CD4-positive, alpha-beta T cell treated with Interleukin-12 subunit alpha and Interleukin-12 subunit beta, for 1 hour (primary cell): Measurements from ENCODE around the gene RASSF8.
"Not testable (repeated sequence)": the region's sequence is repeated elsewhere in the genome, so short reads cannot be mapped to it uniquely, and the experiment has no call there.

Source experiments
- DNase-seq: peaks from one replicate; pipeline ENCODE4 v3.0.0-alpha.2; 2020

Gene RASSF8

DNA sequence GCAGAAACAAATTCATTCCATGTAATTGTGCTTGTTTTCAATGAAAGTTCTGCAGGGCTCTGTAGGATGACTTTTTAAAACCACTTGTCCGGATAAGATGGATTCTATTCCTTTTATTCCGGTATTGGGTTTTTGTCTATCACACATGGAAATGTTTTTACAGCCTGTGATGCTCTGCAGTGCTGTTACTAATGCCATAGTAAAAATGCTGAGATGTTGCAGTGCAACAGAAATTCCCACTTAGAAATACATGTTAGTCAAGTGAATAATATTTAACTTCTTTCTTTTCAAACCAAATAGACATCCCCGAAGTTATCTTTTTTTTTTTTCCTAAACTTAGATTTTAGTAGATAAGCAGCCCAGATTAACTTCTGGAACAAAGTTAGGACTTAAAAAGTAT lies 71.9 kb downstream of the RASSF8 start:
- no peak for DNase-seq

DNA sequence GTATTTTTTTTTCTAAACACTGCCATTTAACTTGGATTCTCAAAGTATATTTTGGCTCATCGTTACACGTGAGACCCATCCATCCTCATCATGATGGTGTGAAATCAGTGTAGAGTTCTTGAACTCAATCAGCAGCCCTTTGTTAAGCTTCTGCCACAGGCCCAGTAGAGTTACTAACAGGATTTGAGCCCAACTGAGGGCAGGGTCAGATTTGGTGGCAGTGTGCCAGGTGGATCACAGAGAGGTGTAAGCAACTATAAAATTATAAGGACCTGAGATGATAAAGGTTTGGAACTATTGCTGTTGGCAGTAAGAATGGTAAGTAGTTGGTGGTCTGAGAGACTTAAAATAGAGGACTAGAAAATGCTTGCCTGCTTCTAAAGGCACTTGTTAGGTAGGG lies 72.8 kb downstream of the RASSF8 start:
- DNase-seq = no peak

DNA sequence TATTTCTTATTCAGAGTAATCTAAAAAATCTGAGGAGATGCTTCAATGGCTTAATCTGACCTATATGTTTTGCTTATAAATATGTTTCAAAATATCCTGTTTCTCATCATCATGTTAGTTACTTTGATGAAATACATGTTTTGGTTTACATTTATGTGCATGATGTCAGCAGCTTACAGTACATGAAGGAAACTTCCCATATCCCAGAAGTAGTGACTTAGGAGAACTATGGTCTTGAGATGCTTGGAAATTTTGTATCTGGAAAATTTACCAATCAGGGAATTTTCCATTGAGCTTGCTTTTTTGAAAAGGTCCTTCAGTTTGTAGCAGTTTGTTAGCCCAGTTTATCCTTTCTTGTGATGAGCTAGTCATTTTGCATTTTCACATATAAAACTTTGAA lies 73.3 kb downstream of the RASSF8 start:
- no peak for DNase-seq

DNA sequence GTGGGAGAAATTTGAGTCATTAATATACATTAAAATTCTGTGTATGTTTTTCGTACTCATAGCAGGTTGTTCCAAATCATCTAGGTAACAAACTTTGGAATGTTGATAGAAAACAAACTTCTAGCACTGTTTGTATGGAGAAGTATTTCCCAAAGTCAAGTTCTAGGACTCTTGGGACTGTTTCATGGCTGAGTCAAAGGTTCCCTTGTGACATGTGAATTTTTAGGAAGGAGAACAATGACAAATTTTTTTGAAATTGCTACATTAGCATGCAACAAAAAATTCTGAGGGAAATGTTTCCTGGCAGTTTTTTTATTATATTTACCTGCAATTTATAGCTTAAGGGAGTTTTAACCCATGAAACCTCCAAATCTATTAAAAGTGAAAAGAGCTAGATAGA lies 73.8 kb downstream of the RASSF8 start:
- no peak for DNase-seq

DNA sequence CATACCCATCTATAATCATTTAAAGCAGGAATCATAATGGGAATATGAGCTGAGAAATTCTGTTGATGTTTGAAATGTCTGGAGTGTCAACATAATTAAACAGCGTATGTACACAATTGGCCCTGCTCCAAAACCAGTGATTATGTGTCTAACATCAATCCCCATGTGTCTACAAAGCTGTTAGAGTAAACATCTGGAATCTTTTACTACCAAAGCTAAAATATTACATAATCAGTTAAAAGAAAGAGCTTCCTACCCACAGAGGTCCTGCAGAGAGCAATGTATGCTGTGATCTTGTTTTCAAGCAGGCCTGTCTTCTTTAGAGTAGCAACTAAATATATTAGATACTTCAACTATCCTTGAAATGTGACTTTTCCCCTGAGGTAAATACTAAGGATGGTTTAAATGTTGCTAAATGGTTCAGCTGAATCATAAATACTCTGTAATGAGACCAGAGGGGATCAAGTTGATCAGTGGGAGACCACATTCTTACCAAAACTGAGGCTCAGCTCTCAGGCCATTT lies 74.3 kb downstream of the RASSF8 start:
- no peak for DNase-seq

DNA sequence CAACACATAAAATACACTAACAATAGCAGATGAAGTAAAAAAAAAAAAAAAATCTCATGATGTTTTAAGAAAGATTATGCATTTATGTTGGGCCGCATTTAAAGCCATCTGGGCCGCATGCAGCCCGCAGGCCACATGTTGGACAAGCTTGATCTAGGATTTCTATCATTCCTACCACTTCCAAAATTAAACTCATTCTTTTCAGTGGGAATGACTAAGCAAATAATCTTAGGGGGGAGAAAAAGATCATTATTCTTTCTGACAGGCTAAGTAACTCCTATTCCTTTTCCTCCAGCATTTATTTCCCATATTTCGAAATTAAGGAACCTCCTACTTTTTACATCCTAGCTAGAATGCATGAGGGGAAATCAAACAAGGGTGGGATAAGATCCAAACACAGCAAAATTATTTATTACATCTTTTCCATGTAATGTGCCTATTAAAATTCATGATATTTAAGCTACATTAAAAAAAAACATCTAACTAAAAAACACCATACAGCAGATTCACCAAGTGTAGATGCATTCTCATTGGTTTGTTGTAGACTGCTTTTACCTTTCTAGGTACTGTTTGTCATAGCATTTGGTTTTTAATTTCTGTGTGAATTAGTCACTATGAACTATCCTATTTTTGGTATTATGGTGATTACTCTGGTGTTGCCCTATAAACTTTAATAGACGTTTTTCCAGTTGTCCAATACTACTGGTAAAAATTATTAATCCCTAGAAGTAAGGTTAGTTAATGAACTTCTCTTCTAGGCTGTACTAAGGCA lies 76.1 kb downstream of the RASSF8 start:
- no peak for DNase-seq

DNA sequence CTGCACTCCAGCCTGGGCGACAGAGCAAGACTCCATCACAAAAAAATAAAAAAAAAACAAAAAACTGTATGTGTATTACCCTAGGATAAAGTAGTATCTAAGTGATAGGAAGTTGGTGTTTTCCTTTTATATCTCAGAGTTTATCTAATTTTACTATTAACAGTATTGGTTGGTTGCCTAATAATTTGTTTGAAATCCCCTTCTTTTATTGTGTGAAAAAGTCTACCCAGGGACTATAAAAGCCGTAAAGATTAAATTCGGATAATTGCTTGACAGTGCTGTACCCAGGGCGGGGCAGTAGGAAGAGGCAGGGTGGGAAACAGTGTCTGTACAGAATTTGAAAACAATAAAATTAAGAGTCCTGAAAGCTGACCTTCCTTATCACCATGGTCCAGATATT lies 78.4 kb downstream of the RASSF8 start:
- DNase-seq = no peak

DNA sequence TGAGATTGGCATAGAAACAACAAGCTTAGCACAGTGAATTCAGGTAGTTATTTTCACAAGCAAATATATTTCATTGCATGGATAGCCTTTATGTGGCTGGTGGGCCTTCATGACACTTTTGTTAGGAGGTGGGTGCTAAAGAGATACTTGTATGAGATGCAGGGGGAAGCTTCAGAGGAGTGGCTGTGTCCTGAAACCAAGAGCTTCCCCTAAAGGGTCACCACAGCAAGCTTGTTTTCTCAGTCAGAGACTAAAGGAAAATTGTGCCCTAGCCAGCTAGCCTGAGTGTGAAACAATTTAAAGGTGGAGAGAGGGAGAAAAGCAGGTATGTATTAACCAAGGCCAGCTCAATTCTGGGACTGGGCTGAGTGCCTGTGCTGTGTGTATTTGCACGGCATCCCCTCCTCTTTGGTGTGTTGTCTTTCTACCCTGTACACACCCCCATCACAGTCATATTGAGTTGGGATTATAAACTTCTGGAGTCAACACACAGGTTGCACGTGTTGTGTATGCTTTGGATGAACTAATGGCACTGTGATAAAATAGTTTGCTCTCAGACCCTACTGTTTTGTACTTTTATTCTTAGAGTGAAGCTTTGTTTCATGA lies 79.2 kb downstream of the RASSF8 start:
- no peak for DNase-seq

DNA sequence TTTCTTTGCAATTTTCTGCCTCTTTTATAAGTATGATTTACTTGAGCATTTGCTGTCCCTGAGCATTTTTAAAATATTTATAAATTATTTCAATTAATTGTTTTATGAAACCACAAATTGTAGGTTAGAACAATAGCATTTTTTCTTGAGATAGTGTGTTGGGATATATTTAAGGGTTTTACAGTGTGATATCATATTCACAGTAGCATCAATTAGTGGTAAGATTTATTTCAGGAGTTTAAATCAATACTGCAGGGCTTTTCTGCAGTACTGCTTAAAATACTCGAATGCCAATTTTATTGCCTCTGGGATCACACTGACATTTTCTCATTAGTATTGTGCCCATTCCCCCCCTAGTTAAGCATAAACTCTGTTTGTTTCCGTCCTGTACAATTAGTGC lies 84.2 kb downstream of the RASSF8 start:
- DNase-seq = no peak

DNA sequence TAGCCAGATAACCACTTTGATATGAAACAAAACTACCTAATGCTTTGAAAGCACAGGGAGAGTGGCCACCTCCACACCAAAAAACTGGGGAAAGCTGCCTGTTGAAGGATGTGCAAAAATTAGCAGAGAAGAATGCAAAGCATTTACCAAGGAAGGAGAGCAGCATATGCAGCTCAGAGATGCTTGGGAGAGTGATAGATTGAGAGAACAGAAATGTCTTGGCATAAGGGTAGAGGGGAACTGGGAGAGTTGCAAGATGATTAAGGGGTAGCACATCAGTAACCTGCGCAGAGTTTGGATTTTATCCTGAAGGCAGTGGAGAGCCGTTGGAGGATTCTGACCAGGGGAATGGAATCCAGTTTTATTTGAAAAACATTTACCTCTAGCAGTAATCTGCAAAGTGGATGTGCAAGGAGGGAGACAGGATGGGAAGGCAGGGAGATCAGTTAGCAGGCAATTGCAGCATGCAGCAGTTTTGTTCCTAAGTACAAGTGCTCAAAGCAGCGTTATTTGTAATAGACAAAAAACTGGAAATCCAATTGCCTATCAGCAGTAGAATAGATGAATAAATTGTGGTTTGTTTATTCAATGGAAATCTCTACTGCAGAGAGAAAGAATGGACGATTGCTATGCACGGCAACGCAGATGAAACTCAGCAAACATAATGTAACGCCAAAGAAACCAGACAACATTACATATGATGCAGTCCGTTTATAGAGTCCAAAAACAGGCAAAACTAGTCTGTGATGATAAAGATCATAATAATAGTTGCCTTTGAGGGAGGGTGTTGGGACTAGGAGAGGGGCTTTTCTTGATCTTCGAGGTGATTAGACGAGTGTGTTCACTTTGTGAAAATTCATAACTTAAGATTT lies 84.9 kb downstream of the RASSF8 start:
- DNase-seq = no peak

DNA sequence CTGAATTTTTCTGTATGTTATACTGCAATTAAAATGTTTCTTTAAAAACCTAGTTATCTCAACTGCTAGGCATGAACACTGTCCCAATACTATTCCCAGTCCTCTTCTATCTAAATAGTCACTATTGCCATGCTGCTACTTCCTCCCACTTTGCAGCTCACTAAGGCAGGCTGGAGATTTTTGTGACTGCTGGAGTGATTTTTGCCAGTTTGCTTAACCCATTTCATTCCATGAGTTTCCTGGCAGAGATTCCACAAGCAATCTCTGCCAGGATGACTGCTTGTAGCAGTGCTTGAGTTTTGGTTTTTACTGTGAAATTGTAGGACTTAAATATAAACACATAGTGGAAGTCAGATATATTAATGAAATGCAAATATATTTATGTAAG lies 85.5 kb downstream of the RASSF8 start:
- DNase-seq = no peak

DNA sequence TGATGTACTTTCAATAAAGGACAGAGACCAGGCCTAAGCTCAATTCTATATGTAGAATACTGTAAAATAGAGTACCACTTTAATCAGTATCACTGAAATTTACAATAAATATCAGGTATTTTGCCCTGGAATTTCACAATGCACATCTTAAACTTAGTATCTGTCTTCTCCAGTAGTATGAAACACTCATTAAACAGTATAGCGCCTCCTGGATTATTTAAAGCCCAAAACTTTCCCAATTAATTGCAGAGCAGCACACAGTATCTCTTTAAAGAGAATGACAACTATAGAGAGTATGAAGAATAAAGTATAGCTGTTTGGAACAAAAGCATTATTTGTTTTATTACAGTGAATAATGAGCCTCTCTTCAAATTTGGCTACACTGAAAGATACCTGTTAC lies 86.1 kb downstream of the RASSF8 start:
- no peak for DNase-seq

DNA sequence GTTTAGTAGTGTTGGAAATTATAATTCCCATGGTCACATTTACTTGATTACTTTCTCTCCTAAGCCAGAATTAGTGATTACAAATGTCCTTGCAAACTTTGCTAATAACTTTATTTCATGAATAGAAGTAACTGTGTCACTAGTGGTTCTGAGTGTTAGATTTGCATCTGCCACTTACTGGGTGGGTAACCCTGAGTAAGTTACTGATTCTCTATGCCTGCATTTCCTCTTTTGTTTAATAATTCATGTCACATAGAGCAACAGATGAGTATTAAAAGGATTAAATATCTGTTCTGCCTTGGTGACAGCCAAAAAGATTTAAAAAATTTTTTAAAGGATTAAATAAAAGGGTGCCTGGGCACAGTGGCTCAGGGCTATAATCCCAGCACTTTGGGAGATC lies 87.7 kb downstream of the RASSF8 start:
- no peak for DNase-seq

DNA sequence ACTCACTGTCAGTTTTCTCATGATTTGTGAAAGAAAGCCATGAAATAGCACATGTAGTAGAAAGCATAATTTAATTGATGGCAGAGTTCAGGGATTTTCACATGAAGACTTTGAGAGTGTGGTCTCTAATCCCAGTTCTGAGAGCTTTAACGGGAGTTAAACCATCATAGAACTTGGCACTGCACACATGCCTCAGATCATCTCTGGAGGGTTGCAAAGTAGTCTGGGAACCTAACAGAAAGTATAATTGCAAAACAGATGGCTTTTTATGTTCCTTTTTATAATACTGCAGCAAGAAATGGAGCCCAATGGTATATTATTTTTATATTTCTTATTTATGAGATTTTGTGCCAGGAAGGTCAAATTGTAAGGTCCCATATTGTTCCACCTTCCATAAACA lies 88.4 kb downstream of the RASSF8 start:
- no peak for DNase-seq

DNA sequence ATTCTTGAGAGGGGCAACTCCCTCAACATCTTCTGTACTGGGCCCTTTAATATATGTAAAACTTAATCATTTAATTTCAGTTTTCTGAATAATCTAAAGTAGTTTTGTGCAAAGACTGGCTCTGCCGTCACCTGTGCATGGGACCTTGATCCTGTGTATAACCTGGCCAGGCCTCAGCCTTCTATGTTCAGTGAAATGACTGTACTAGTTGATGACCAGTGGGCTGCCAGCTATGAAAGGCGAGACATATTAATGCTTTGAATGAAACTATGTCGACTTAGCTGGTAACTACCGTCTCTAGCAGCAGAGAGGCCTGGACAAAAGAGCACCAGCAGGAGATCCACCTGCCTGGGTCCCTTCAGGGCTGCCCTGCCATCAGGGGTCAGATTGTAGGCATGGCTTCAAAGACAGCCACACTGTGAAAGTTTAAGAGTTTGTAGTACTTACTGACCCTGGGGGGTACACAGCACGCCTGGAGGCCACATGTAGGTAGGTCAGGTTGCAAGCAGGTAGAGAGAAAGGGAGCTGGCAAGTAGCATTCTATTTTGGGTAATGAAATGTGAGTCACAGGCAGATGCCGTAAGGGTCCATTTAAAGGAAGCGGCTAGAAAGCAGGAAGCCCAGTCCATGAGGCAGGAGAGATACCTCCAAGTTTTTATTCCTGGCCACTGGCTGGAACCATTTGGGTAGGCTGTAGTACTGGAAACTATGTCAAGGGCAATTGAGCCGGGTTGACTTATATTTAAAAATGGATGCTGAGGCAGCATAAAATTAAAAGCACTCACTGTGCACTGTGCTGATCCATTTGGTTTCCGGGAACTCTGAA lies 89.1 kb downstream of the RASSF8 start:
- no peak for DNase-seq

DNA sequence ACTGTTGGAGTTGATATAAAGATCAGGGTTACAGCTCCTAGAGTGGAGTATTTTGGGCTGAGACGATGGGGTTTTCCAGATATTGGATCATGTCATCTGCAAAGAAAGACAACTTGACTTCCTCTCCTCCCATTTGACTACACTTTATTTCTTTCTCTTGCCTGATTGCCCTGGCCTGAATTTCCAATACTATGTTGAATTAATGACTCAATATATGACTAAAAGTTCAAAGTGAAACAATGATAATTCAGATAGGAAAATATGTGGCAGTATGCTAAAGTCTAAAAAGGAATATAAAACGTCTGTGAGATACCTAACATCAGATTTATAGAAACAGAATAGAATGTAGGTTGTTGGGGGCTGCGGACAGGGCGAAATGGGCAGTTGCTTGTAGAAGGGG lies 94.2 kb downstream of the RASSF8 start:
- no peak for DNase-seq

DNA sequence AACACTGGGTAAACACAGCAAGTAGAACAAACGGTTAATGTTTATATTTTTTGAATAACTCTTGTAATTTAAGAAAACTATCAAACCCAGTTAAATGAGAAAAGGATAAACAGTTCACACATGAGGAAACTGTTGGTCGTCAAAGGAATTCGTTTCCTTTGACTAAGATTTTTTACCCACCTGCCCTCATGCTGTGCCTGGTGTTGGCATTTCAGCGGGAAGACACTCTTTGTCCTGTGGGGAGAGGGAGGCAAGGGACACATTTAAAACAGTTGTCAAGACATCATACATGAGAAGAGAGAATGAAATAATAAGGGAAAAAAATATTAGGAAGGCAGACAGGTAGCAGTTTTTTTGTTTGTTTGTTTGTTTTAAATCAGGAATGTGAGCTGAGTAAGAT lies 95.9 kb downstream of the RASSF8 start:
- no peak for DNase-seq

DNA sequence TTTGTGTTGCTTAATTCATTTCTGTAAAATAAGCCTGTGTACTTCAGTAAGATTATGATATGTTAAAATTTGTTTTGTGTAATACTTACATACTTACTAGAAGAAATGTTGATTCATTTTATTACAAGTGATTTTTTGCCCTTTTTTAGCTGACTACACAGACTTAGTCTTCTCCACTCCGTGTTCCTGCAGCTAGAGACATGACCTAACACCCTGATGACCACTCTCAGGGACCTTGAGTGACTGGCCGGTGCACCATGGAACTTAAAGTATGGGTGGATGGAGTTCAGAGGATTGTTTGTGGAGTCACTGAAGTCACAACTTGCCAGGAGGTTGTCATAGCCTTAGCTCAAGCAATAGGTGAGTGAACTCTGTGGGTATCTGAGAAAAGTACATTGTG lies 96.6 kb downstream of the RASSF8 start:
- DNase-seq = no peak

DNA sequence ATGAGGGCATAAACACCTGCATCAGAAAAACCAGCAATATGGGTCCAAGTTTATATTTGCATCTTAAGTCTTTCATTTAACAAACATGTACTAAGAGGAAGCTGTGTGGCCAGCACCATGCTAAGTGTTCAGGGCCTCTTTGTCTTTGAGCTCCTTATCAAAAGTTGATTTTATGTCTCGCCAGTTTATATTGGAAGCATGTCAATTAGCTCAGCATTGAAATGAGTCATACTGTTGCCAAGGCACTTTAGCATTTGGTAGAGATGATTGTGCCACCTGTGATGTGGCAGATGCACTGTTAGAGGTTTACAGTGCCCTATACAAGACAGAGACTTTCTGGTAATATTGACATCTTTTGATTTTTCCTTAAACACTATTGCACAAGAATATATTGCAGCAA lies 97.9 kb downstream of the RASSF8 start:
- DNase-seq = no peak

DNA sequence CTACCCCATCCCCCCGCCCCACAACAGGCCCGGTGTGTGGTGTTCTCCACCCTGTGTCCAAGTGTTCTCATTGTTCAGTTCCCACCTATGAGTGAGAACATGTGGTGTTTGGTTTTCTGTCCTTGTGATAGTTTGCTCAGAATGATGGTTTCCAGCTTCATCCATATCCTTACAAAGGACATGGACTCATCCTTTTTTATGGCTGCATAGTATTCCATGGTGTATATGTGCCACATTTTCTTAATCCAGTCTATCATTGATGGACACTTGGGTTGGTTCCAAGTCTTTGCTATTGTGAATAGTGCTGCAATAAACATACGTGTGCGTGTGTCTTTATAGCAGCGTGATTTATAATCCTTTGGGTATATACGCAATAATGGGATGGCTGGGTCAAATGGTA lies 98.8 kb downstream of the RASSF8 start:
- DNase-seq = not testable (repeated sequence)

DNA sequence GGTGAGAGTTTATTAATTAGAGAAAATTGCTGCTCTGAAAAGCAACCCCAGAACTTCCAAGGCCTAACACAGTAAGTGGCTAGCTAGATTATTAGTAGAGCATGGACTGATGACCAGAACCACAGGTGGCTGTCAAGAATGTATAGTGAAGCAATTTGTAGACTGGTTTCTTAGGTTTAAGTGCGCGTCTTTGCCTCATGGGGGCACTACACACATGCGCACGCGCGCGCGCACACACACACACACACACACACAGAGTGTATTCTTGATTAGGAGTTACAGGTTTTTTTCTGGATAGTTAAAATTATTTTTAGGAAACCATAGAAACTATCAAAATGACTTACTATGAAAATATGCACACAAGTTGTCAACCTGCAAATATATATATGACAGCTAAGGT lies 99.8 kb downstream of the RASSF8 start:
- DNase-seq = no peak

DNA sequence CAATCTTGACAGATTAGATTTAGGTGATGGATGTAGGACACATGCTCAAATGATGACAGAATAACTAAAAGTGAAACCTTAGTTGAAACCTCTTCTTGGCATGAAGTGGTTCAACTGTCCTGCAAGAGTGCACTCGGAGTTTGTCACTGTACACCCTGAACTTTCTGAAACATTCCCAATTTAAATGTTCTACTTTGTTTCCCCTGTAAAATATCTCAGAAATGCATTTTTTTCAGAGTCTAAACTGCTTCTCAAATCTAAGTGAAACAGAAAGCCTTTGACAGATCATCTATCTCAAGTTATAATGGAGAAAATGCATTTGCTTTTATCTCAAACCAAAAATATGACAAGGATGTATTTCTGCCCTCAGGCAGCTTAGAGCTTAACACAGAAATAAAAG lies 100.3 kb downstream of the RASSF8 start:
- DNase-seq = no peak

DNA sequence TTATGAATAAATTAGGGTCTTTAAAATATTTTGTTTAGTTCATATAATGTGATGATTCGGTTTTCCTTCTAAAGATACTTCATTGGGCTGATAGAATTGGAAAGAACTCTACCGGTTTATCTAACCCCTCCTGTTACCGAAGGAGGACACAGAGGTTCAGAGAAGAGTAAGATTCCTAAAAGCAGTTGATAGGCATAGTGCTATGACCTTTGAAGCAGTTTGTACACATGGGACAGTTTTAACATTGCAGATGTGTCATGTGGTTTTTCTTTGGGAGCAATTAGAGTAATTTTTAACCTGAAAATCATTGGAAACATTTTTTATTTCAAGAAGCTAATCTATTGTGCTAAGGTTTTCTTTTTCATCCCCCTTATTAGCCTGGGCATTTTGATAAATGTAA lies 103.5 kb downstream of the RASSF8 start:
- no peak for DNase-seq
